RWPE2 (cell line): ENCODE measurements around the gene KRTAP10-6.
"Not testable (repeated sequence)": the region's sequence is repeated elsewhere in the genome, so short reads cannot be mapped to it uniquely, and the experiment has no call there.

Experiments
- ATAC-seq: fragments of 200-7000 bp; cut with Tn5 transposase; 3 replicates; pipeline ENCODE4 v1.9.1; 2021; ENCODE audit warnings: low read depth
- DNase-seq: peaks from one replicate; pipeline ENCODE4 v3.0.0-alpha.2; 2020; ENCODE audit warnings: low spot score
- H3K27ac ChIP-seq: fragments of 450-650 bp; 2 replicates; pipeline ENCODE4 v1.5.1; 2017; ENCODE audit warnings: mild to moderate bottlenecking; ENCODE audit not compliant: poor library complexity, severe bottlenecking
- H3K27me3 ChIP-seq: fragments of 250-450 bp; sonication (Bioruptor Pico); 2 replicates; pipeline ENCODE4 v1.5.1; 2021; ENCODE audit warnings: mild to moderate bottlenecking, moderate library complexity; ENCODE audit not compliant: insufficient read depth, poor library complexity, severe bottlenecking
- H3K36me3 ChIP-seq: fragments of 250-450 bp; sonication (Bioruptor Pico); 2 replicates; pipeline ENCODE4 v1.5.1; 2020; ENCODE audit warnings: low read depth, mild to moderate bottlenecking, moderate library complexity
- H3K4me1 ChIP-seq: fragments of 250-450 bp; sonication (Bioruptor Pico); 2 replicates; pipeline ENCODE4 v1.5.1; 2021; ENCODE audit warnings: mild to moderate bottlenecking, moderate library complexity; ENCODE audit not compliant: insufficient read depth, poor library complexity, severe bottlenecking
- H3K4me3 ChIP-seq: fragments of 250-450 bp; sonication (Bioruptor Pico); 2 replicates; pipeline ENCODE4 v1.5.1; 2021; ENCODE audit warnings: mild to moderate bottlenecking, moderate library complexity; ENCODE audit not compliant: severe bottlenecking
- H3K9me3 ChIP-seq: fragments of 250-450 bp; sonication (Bioruptor Pico); 2 replicates; pipeline ENCODE4 v1.5.1; 2021; ENCODE audit warnings: mild to moderate bottlenecking, moderate library complexity; ENCODE audit not compliant: severe bottlenecking
- TF ChIP-seq, protein P1 (sequence below): fragments of 450-650 bp; IDR thresholded peaks from one replicate; pipeline ENCODE4 v1.5.1; 2017; ENCODE audit warnings: mild to moderate bottlenecking, moderate library complexity; ENCODE audit not compliant: poor library complexity, severe bottlenecking

KRTAP10-6 gene

GRCh38 chr21:44576025-44576420, 16.3 kb downstream of the KRTAP10-6 start:
- DNase-seq (no peak), ATAC-seq (no peak)
- Histone ChIP-seq H3K36me3 (no peaks in the 10 kb centered on the region), H3K27me3 (no peaks in the 10 kb centered on the region), H3K9me3 (peaks cover 4% of the 10 kb centered on the region), H3K4me3 (no peak overlapping the region), H3K4me1 (no peaks in the 10 kb centered on the region), H3K27ac (no peak overlapping the region)
- TF ChIP-seq, protein P1, sequence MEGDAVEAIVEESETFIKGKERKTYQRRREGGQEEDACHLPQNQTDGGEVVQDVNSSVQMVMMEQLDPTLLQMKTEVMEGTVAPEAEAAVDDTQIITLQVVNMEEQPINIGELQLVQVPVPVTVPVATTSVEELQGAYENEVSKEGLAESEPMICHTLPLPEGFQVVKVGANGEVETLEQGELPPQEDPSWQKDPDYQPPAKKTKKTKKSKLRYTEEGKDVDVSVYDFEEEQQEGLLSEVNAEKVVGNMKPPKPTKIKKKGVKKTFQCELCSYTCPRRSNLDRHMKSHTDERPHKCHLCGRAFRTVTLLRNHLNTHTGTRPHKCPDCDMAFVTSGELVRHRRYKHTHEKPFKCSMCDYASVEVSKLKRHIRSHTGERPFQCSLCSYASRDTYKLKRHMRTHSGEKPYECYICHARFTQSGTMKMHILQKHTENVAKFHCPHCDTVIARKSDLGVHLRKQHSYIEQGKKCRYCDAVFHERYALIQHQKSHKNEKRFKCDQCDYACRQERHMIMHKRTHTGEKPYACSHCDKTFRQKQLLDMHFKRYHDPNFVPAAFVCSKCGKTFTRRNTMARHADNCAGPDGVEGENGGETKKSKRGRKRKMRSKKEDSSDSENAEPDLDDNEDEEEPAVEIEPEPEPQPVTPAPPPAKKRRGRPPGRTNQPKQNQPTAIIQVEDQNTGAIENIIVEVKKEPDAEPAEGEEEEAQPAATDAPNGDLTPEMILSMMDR = no peak

- Histone ChIP-seq H3K4me1 (no peaks in the 10 kb centered on the region), H3K36me3 (no peaks in the 10 kb centered on the region), H3K27ac (no peak overlapping the region), H3K27me3 (no peaks in the 10 kb centered on the region), H3K9me3 (peaks cover 2% of the 10 kb centered on the region), H3K4me3 (no peak overlapping the region)
- TF ChIP-seq, protein P1 = no peak
- no peak for DNase-seq
- no peak for ATAC-seq
Measured at GRCh38 chr21:44575307-44576024, 16.8 kb downstream of the KRTAP10-6 start.

GRCh38 chr21:44574457-44575306, 17.6 kb downstream of the KRTAP10-6 start:
- no peaks in the 10 kb centered on the region for H3K4me1 ChIP-seq
- TF ChIP-seq, protein P1 = no peak
- ATAC-seq (no peak), DNase-seq (no peak)
- H3K27me3 ChIP-seq = no peaks in the 10 kb centered on the region
- peaks cover 2% of the 10 kb centered on the region for H3K9me3 ChIP-seq
- H3K4me3 ChIP-seq = no peak overlapping the region
- H3K36me3 ChIP-seq = no peaks in the 10 kb centered on the region
- H3K27ac ChIP-seq = no peak overlapping the region

- H3K36me3 ChIP-seq, H3K4me3 ChIP-seq, H3K27me3 ChIP-seq, H3K4me1 ChIP-seq, ATAC-seq, DNase-seq, H3K27ac ChIP-seq, H3K9me3 ChIP-seq: not testable (repeated sequence)
Measured at GRCh38 chr21:44573630-44574456, 18.5 kb downstream of the KRTAP10-6 start, which contains the start of gene KRTAP10-4. KRTAP10-4 (plus strand) TSS chr21:44573729; CDS start chr21:44573759, 30 bp downstream.
